H1 (cell line): ENCODE results near the gene DLST. TPM values are rescaled to one million over a fixed set of nuclear protein-coding genes. Genes with fewer than 3 reads are reported as not detected.
A peak's percentile ranks its signal among the peaks of the same experiment; 100 is the strongest.

Experiments
- RNF2 ChIP-seq: fragments of 200-900, 300-1000 bp; sonication (generic); IDR thresholded peaks from 2 replicates; pipeline ENCODE4 v1.7.1; 2016; ENCODE audit warnings: borderline replicate concordance, low read depth, mild to moderate bottlenecking, antibody characterized with exemption, low read length; ENCODE audit not compliant: poor library complexity, severe bottlenecking; ENCODE audit errors: missing control alignments
- SUZ12 ChIP-seq: fragments of 200-600 bp; sonication (generic); IDR thresholded peaks from 2 replicates; pipeline ENCODE4 v1.6.1; 2012; ENCODE audit warnings: mild to moderate bottlenecking, inconsistent platforms, low read length, moderate library complexity, mixed read lengths
- TAF7 ChIP-seq: optimal IDR thresholded peaks from 2 replicates; pipeline ENCODE3; 2011; ENCODE audit warnings: low read depth, mild to moderate bottlenecking, inconsistent platforms, low read length, moderate library complexity, borderline replicate concordance
- polyA plus RNA-seq, 7 experiments: library from polyadenylated mRNA; depleted of rRNA in 3 of 7; stranded (reverse) in 5 of 7; unstranded in 2 of 7; fragments of >200 nt in 5 of 7; fragments of 200-250 nt in 2 of 7; gene quantifications; 1 replicate in 5 of 7; 2 replicates in 1 of 7; 4 replicates in 1 of 7; pipeline versions ENCODE4 v1.2.1 to v1.2.3, GENCODE V29; 2011 to 2013; ENCODE audit warnings: missing spikeins in 2 of 7, mixed read lengths in 2 of 7
- total RNA-seq: library from RNA; stranded (reverse); fragmentation: NEBNext Ultra II Directional; extraction: Animal tissue kit (Norgen Biotek cat#: 25700); gene quantifications from 2 replicates; pipeline ENCODE4 v1.2.1, GENCODE V29; 2021
- TF ChIP-seq, protein P1 (sequence below): fragments of 300-600 bp; sonication (generic); IDR thresholded peaks from 2 replicates; pipeline ENCODE4 v1.7.1; 2012; ENCODE audit warnings: low read length, moderate library complexity, mild to moderate bottlenecking, inconsistent platforms; ENCODE audit not compliant: insufficient replicate concordance
- TF ChIP-seq, protein P2 (sequence below), 3 experiments: IDR thresholded peaks; 1 replicate in 2 of 3; 2 replicates in 1 of 3; pipeline versions ENCODE4 v1.5.1 to v1.6.1; 2011; ENCODE audit warnings: low read length in 3 of 3, mild to moderate bottlenecking in 3 of 3, inconsistent platforms in 2 of 3, low read depth in 1 of 3, moderate library complexity in 1 of 3; ENCODE audit not compliant: insufficient read depth in 1 of 3; ENCODE audit errors: control extremely low read depth in 1 of 3
- TF ChIP-seq, protein P3 (sequence below): IDR thresholded peaks from 2 replicates; pipeline ENCODE4 v1.6.1; 2012; ENCODE audit warnings: inconsistent platforms

DLST gene
- total and polyA plus RNA-seq, 2 of the 8 experiments (the other 6 are each of a cell fraction or from before 2014, with no cell fraction given) = 96.5 to 117 TPM

DNA sequence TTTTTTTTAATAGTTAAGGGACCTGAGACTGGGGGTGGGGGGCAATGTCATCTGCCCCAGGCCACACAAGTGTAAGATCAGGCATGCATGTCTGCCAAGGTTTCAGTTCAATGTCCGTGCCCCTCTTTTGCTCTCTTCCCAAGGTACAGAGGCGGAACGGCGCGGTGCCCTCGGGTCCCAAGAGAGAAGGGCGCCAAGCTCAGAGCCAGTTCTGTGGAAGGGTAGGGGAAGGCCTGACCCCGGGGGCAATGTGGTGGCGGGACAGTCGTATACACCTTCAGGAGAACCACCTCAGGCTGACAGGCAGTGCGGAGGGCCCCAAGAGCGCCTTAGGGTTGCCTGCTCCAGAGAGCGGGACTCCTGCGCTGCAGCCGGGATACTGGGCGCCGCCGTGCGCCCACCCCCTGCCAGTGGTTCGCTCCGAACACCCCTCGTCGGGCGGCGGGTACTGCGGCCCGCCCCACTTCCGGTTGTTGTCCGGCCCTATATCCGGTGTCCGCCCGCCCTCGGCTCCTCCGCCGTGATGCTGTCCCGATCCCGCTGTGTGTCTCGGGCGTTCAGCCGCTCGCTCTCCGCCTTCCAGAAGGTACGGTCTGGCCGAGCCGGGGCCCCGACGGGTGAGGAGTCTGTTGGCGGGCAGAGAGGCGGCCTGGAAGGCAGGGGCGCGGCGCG is at the start of gene DLST (continued):
- TF ChIP-seq, protein P1, sequence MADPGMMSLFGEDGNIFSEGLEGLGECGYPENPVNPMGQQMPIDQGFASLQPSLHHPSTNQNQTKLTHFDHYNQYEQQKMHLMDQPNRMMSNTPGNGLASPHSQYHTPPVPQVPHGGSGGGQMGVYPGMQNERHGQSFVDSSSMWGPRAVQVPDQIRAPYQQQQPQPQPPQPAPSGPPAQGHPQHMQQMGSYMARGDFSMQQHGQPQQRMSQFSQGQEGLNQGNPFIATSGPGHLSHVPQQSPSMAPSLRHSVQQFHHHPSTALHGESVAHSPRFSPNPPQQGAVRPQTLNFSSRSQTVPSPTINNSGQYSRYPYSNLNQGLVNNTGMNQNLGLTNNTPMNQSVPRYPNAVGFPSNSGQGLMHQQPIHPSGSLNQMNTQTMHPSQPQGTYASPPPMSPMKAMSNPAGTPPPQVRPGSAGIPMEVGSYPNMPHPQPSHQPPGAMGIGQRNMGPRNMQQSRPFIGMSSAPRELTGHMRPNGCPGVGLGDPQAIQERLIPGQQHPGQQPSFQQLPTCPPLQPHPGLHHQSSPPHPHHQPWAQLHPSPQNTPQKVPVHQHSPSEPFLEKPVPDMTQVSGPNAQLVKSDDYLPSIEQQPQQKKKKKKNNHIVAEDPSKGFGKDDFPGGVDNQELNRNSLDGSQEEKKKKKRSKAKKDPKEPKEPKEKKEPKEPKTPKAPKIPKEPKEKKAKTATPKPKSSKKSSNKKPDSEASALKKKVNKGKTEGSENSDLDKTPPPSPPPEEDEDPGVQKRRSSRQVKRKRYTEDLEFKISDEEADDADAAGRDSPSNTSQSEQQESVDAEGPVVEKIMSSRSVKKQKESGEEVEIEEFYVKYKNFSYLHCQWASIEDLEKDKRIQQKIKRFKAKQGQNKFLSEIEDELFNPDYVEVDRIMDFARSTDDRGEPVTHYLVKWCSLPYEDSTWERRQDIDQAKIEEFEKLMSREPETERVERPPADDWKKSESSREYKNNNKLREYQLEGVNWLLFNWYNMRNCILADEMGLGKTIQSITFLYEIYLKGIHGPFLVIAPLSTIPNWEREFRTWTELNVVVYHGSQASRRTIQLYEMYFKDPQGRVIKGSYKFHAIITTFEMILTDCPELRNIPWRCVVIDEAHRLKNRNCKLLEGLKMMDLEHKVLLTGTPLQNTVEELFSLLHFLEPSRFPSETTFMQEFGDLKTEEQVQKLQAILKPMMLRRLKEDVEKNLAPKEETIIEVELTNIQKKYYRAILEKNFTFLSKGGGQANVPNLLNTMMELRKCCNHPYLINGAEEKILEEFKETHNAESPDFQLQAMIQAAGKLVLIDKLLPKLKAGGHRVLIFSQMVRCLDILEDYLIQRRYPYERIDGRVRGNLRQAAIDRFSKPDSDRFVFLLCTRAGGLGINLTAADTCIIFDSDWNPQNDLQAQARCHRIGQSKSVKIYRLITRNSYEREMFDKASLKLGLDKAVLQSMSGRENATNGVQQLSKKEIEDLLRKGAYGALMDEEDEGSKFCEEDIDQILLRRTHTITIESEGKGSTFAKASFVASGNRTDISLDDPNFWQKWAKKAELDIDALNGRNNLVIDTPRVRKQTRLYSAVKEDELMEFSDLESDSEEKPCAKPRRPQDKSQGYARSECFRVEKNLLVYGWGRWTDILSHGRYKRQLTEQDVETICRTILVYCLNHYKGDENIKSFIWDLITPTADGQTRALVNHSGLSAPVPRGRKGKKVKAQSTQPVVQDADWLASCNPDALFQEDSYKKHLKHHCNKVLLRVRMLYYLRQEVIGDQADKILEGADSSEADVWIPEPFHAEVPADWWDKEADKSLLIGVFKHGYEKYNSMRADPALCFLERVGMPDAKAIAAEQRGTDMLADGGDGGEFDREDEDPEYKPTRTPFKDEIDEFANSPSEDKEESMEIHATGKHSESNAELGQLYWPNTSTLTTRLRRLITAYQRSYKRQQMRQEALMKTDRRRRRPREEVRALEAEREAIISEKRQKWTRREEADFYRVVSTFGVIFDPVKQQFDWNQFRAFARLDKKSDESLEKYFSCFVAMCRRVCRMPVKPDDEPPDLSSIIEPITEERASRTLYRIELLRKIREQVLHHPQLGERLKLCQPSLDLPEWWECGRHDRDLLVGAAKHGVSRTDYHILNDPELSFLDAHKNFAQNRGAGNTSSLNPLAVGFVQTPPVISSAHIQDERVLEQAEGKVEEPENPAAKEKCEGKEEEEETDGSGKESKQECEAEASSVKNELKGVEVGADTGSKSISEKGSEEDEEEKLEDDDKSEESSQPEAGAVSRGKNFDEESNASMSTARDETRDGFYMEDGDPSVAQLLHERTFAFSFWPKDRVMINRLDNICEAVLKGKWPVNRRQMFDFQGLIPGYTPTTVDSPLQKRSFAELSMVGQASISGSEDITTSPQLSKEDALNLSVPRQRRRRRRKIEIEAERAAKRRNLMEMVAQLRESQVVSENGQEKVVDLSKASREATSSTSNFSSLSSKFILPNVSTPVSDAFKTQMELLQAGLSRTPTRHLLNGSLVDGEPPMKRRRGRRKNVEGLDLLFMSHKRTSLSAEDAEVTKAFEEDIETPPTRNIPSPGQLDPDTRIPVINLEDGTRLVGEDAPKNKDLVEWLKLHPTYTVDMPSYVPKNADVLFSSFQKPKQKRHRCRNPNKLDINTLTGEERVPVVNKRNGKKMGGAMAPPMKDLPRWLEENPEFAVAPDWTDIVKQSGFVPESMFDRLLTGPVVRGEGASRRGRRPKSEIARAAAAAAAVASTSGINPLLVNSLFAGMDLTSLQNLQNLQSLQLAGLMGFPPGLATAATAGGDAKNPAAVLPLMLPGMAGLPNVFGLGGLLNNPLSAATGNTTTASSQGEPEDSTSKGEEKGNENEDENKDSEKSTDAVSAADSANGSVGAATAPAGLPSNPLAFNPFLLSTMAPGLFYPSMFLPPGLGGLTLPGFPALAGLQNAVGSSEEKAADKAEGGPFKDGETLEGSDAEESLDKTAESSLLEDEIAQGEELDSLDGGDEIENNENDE = no peak
- TF ChIP-seq, protein P2, sequence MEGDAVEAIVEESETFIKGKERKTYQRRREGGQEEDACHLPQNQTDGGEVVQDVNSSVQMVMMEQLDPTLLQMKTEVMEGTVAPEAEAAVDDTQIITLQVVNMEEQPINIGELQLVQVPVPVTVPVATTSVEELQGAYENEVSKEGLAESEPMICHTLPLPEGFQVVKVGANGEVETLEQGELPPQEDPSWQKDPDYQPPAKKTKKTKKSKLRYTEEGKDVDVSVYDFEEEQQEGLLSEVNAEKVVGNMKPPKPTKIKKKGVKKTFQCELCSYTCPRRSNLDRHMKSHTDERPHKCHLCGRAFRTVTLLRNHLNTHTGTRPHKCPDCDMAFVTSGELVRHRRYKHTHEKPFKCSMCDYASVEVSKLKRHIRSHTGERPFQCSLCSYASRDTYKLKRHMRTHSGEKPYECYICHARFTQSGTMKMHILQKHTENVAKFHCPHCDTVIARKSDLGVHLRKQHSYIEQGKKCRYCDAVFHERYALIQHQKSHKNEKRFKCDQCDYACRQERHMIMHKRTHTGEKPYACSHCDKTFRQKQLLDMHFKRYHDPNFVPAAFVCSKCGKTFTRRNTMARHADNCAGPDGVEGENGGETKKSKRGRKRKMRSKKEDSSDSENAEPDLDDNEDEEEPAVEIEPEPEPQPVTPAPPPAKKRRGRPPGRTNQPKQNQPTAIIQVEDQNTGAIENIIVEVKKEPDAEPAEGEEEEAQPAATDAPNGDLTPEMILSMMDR (IDR thresholded peaks at IDR 0.05; ENCODE audit: control extremely low read depth in 1 of 3, insufficient read depth in 1 of 3, low read depth in 1 of 3, low read length in 3 of 3) = no peak
- TF ChIP-seq, protein P3, sequence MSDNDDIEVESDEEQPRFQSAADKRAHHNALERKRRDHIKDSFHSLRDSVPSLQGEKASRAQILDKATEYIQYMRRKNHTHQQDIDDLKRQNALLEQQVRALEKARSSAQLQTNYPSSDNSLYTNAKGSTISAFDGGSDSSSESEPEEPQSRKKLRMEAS = peak; percentile 61
- no peak for TF ChIP-seq SUZ12
- peak; percentile 65 for TF ChIP-seq TAF7
- no peak for TF ChIP-seq RNF2
